ENCODE results near the gene C1QL3. TPM values are rescaled to one million over a fixed set of nuclear protein-coding genes. Genes with fewer than 3 reads are reported as not detected.

The C1QL3 gene
- total RNA-seq, 1 donor from 2014 or later, result 1.00 TPM

- no peaks in the 10 kb centered on the region for H3K36me3 Mint-ChIP-seq (ENCODE audit: low read depth, unreplicated experiment)
- TF ChIP-seq EZH2 (IDR thresholded peaks at IDR 0.05; ENCODE audit: insufficient read depth, low read length), result no peak
- TF ChIP-seq, protein P1, sequence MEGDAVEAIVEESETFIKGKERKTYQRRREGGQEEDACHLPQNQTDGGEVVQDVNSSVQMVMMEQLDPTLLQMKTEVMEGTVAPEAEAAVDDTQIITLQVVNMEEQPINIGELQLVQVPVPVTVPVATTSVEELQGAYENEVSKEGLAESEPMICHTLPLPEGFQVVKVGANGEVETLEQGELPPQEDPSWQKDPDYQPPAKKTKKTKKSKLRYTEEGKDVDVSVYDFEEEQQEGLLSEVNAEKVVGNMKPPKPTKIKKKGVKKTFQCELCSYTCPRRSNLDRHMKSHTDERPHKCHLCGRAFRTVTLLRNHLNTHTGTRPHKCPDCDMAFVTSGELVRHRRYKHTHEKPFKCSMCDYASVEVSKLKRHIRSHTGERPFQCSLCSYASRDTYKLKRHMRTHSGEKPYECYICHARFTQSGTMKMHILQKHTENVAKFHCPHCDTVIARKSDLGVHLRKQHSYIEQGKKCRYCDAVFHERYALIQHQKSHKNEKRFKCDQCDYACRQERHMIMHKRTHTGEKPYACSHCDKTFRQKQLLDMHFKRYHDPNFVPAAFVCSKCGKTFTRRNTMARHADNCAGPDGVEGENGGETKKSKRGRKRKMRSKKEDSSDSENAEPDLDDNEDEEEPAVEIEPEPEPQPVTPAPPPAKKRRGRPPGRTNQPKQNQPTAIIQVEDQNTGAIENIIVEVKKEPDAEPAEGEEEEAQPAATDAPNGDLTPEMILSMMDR (IDR thresholded peaks at IDR 0.05; ENCODE audit: insufficient read depth, low read depth, low read length), result no peak
- H3K4me3 Mint-ChIP-seq (ENCODE audit: unreplicated experiment), result no peak overlapping the region
- no peak for FAIRE-seq
- Histone ChIP-seq H3K27me3 (ENCODE audit: insufficient read depth, low read length) (no peaks in the 10 kb centered on the region), H3K9me3 (ENCODE audit: insufficient read depth, low read depth, low read length) (no peaks in the 10 kb centered on the region), H3K4me2 (ENCODE audit: low read length) (no peak overlapping the region), H3K4me1 (ENCODE audit: insufficient read depth, low read length) (no peaks in the 10 kb centered on the region), H3K4me3 (ENCODE audit: insufficient read depth, low read depth, low read length) (no peak overlapping the region), H3K79me2 (ENCODE audit: insufficient read depth, low read length) (no peaks in the 10 kb centered on the region), H4K20me1 (ENCODE audit: insufficient read depth, low read length) (no peaks in the 10 kb centered on the region), H3K36me3 (ENCODE audit: insufficient read depth, low read length) (no peaks in the 10 kb centered on the region), H3K9ac (ENCODE audit: low read length) (no peak overlapping the region), H2AFZ (ENCODE audit: low read depth, low read length) (no peak overlapping the region), H3K27ac (ENCODE audit: low read depth, low read length) (no peak overlapping the region)
- H3K27ac Mint-ChIP-seq (ENCODE audit: unreplicated experiment), result no peak overlapping the region
- H3K9me3 Mint-ChIP-seq (ENCODE audit: unreplicated experiment), result no peaks in the 10 kb centered on the region
- no peaks in the 10 kb centered on the region for H3K27me3 Mint-ChIP-seq (ENCODE audit: low read depth, unreplicated experiment)
- DNase-seq (ENCODE audit: low read depth), result no peak
- H3K4me1 Mint-ChIP-seq (ENCODE audit: low read depth, unreplicated experiment), result peaks cover 5% of the 10 kb centered on the region
These were observed 16.5 kb downstream of the C1QL3 start for GRCh38 chr10:16505161-16505560.

DNA sequence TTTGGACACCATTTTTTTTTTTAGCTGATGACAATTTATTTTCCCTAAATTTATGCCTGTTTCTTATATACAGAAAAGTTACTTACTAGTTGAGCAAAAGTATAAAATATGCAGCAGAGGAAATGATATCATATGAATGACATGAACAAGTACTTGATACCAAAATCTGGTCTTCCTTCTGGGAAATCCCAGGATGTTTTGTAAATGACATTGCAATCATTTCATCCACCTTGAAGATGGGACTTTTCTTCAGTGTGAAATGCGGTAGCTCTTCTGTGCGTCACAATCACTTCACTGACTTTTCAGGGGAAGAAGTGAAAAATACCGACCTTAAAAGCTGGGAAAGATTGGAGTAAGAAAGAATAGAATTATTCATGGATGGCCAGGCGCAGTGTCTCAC is 23.8 kb downstream of the C1QL3 start:
- no peak overlapping the region for H3K4me3 Mint-ChIP-seq (ENCODE audit: unreplicated experiment)
- no peaks in the 10 kb centered on the region for H3K9me3 Mint-ChIP-seq (ENCODE audit: unreplicated experiment)

DNA sequence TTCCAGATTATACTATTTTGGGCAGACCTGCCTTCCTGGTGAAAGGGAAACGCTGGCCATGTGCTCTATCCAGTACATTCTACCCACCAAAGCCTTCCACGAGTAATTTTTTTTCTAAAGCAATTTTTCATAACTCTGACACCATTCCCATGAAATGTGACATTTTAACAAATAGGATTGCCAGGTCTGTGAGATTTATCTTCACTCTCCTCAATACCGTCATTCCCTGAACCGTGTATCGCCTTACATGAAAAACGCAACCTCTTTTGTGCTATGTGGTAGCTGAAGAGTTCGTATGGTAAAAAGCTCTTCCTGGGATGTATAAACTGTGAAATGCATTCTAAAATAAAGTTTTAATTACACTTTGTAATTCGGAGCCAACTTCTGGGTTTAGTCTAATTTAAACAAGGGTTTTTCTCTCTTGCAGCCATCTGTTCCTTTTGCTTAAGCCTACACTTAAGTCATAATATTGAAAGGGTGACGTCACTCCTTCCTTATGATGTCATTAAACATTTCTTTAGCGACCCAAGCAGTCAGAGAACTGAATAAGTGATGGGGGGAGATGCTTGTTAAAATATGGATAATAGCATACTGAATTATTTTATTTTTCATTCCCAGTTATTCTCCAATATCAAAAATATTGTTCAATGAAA is 27.7 kb downstream of the C1QL3 start:
- no peak overlapping the region for H3K9ac ChIP-seq (ENCODE audit: low read length)
- no peaks in the 10 kb centered on the region for H3K9me3 Mint-ChIP-seq (ENCODE audit: unreplicated experiment)
- H3K27me3 ChIP-seq (ENCODE audit: insufficient read depth, low read length), result no peaks in the 10 kb centered on the region
- no peaks in the 10 kb centered on the region for H3K36me3 Mint-ChIP-seq (ENCODE audit: low read depth, unreplicated experiment)
- no peak overlapping the region for H3K27ac Mint-ChIP-seq (ENCODE audit: unreplicated experiment)
- H3K36me3 ChIP-seq (ENCODE audit: insufficient read depth, low read length), result no peaks in the 10 kb centered on the region
- peaks cover 6% of the 10 kb centered on the region for H3K4me1 Mint-ChIP-seq (ENCODE audit: low read depth, unreplicated experiment)
- H3K27ac ChIP-seq (ENCODE audit: low read depth, low read length), result no peak overlapping the region
- no peak overlapping the region for H2AFZ ChIP-seq (ENCODE audit: low read depth, low read length)
- H3K4me3 Mint-ChIP-seq (ENCODE audit: unreplicated experiment), result no peak overlapping the region
- H3K9me3 ChIP-seq (ENCODE audit: insufficient read depth, low read depth, low read length), result no peaks in the 10 kb centered on the region
- H3K4me3 ChIP-seq (ENCODE audit: insufficient read depth, low read depth, low read length), result no peak overlapping the region
- H3K4me1 ChIP-seq (ENCODE audit: insufficient read depth, low read length), result no peaks in the 10 kb centered on the region
- H3K4me2 ChIP-seq (ENCODE audit: low read length), result no peak overlapping the region
- DNase-seq (ENCODE audit: low read depth) (no peak), FAIRE-seq (no peak)
- no peaks in the 10 kb centered on the region for H4K20me1 ChIP-seq (ENCODE audit: insufficient read depth, low read length)
- TF ChIP-seq EZH2 (IDR thresholded peaks at IDR 0.05; ENCODE audit: insufficient read depth, low read length), result no peak
- TF ChIP-seq, protein P1 (IDR thresholded peaks at IDR 0.05; ENCODE audit: insufficient read depth, low read depth, low read length), result no peak
- peaks cover 3% of the 10 kb centered on the region for H3K27me3 Mint-ChIP-seq (ENCODE audit: low read depth, unreplicated experiment)
- H3K79me2 ChIP-seq (ENCODE audit: insufficient read depth, low read length), result no peaks in the 10 kb centered on the region

More for the DNA sequence above, 23.8 kb downstream of the C1QL3 start:
- Histone ChIP-seq H3K27me3 (ENCODE audit: insufficient read depth, low read length) (no peaks in the 10 kb centered on the region), H3K9ac (ENCODE audit: low read length) (no peak overlapping the region), H3K79me2 (ENCODE audit: insufficient read depth, low read length) (no peaks in the 10 kb centered on the region), H3K4me2 (ENCODE audit: low read length) (no peak overlapping the region), H3K9me3 (ENCODE audit: insufficient read depth, low read depth, low read length) (no peaks in the 10 kb centered on the region), H3K36me3 (ENCODE audit: insufficient read depth, low read length) (no peaks in the 10 kb centered on the region), H2AFZ (ENCODE audit: low read depth, low read length) (no peak overlapping the region), H3K27ac (ENCODE audit: low read depth, low read length) (no peak overlapping the region), H3K4me1 (ENCODE audit: insufficient read depth, low read length) (no peaks in the 10 kb centered on the region), H3K4me3 (ENCODE audit: insufficient read depth, low read depth, low read length) (no peak overlapping the region), H4K20me1 (ENCODE audit: insufficient read depth, low read length) (no peaks in the 10 kb centered on the region)
- FAIRE-seq (no peak), DNase-seq (ENCODE audit: low read depth) (no peak)
- Mint-ChIP-seq H3K27ac (ENCODE audit: unreplicated experiment) (no peak overlapping the region), H3K27me3 (ENCODE audit: low read depth, unreplicated experiment) (peaks cover 3% of the 10 kb centered on the region), H3K4me1 (ENCODE audit: low read depth, unreplicated experiment) (peaks cover 6% of the 10 kb centered on the region), H3K36me3 (ENCODE audit: low read depth, unreplicated experiment) (no peaks in the 10 kb centered on the region)
- TF ChIP-seq EZH2 (IDR thresholded peaks at IDR 0.05; ENCODE audit: insufficient read depth, low read length), result no peak
- TF ChIP-seq, protein P1 (IDR thresholded peaks at IDR 0.05; ENCODE audit: insufficient read depth, low read depth, low read length), result no peak
